ENCODE data around the gene ALDH7A1.
A peak's percentile ranks its signal among the peaks of the same experiment; 100 is the strongest.
"Not testable (repeated sequence)": the region's sequence is repeated elsewhere in the genome, so short reads cannot be mapped to it uniquely, and the experiment has no call there.

ALDH7A1 gene

DNA sequence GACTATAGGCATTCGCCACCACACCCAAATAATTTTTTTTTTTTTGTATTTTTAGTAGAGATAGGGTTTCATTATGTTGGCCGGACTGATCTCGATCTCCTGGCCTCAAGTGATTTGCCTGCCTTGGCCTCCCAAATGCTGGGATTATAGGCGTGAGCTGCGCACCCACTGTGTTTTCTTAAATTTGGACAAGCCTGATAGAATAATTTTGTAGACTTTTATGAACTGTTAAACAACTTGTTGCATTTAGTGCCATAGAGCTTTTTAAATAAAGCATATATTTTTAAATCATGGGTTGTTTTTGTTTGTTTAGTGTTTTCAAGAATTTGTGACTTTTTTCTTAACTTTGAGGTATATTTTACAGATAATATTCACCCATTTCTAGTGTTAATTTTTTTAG, 10.5 kb upstream of the ALDH7A1 start:
- no peak for TF ChIP-seq GATA1 (IDR thresholded peaks at IDR 0.05; ENCODE audit: low read depth, low read length)
- no peak for TF ChIP-seq POLR2A (IDR thresholded peaks at IDR 0.05; ENCODE audit: low read length)
- DNase-seq: no peak

DNA sequence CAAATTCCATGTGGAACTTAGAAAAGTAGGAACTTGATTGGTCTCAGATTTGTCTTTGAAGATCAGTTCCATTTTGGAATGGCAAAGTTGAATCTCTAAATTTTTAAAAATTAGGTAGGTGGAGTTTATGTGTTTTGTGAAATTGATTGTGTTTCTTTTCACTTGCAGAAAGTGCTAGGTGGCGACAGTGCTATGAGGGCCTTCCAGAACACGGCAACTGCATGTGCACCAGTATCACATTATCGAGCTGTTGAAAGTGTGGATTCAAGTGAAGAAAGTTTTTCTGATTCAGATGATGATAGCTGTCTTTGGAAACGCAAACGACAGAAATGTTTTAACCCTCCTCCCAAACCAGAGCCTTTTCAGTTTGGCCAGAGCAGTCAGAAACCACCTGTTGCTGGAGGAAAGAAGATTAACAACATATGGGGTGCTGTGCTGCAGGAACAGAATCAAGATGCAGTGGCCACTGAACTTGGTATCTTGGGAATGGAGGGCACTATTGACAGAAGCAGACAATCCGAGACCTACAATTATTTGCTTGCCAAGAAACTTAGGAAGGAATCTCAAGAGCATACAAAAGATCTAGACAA, 8.5 kb upstream of the ALDH7A1 start:
- TF ChIP-seq POLR2A (IDR thresholded peaks at IDR 0.05; ENCODE audit: low read length) (no peak), GATA1 (IDR thresholded peaks at IDR 0.05; ENCODE audit: low read depth, low read length) (no peak)

DNA sequence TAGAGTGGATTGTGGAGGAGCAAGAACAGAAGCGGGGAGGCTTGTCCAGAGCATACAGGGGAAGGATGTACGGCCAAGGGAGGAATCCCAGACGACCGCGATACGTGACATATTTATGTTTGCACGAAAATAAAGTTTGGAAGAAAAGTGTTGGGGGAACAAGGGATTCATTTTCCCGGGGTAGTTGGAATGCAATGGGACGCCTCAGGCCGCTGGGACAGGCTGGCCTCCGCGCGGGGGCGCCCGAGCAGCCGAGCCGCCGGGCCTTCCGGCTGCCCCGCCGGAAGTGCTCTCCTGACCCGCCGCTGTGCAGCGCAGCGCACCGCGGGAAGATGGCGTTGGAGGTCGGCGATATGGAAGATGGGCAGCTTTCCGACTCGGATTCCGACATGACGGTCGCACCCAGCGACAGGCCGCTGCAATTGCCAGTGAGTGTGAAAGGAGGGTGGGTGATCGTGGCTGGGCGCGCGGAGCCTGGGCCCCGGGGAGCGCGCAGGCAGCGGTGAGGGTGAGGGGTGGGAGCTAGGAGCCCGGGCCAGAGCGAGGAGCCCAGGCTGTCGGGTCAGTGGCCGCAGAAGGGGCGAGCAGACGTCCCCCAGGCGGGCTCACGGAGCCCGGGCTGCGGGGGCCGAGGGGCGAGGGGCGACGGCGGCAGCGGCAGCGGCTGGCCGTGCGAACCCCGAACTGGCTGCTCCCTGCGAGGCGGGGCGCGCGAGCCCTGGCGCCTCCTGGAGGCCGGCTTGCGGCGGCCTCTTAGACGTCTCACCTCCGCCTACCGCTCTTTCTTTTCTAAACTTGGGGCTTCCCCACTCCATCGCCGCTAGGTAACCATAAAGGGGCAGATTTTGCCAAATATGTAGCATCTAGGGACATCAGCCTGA, 5.9 kb upstream of the ALDH7A1 start, which contains the start of gene PHAX:
PHAX (plus strand) TSS at position 317 of the 881 bp plus-strand sequence; CDS start at position 333, 16 bp downstream.
- TF ChIP-seq GATA1 (IDR thresholded peaks at IDR 0.05; ENCODE audit: low read depth, low read length): no peak
- TF ChIP-seq POLR2A (IDR thresholded peaks at IDR 0.05; ENCODE audit: low read length): peak; percentile 57
- DNase-seq: peak; percentile 86 to 89

More for the DNA sequence above, 8.5 kb upstream of the ALDH7A1 start:
- DNase-seq: no peak

DNA sequence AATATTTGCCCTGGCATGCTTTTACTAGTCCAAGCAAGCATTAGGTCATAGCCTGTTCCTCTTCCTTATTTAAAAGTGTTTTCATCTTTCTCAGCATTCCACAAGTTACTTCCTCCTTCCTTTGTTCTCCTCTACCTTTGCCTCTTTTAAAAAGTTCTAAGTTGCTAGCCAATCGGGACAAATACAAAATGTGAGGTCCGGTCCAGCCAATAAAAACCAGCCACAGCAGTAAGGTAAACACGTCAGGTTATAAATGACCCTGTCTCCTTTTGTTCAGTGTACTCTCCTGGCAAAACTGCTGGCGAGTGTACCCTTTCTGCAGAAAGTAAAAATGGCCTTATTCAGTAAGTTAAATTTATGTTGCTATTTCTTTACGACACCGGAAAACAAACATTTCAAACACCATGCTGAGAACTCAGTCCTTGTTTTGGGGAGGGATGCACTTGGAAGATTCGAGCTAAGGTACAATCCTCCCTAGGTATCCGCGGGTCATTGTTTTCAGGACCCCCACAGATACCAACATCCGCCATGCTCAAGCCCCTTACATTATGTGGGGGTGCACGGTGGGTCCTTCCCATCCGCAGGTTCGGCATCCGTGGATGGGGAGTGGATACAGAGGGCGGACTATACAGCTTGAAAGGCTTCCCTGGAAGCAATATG, 5.1 kb upstream of the ALDH7A1 start:
- not testable (repeated sequence) for DNase-seq

DNA sequence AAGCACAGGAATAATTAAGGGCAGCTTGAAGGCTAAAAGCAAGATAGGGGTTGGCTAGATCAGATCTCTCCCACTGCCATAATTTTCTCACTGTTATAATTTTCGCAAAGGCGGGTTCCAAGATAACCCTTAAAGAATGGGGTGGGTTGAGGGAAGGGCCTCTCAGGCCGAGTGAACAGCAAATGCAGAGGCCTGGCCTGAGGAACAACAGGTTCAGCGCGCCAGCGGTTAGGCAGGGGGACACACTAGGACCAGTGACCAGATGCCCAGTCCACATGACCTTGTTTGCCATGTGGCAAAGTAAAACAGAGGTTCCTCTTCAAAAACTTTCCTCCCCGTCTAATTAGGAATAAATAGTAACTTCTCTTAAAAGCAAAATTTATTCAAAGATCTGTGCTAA, 4.5 kb upstream of the ALDH7A1 start:
- no peak for TF ChIP-seq GATA1 (IDR thresholded peaks at IDR 0.05; ENCODE audit: low read depth, low read length)
- DNase-seq: no peak

DNA sequence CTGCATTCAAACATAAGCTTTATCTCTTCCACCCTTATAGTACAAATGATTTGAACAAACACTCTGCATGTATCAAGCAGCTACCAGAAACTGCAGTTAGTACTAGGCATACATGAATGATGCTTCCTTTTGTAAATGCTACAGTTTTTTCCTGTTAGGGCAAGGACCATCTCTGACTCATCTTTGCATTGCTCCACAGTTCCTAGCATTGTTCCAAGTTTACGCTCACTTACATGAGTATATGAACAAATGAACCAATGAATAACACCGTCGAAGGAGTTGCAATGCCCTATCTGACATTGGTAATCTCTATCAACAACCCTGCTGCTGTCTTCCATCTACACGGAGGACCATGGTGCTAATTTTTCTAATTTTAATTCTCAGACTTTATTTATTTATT, 2.1 kb upstream of the ALDH7A1 start:
- no peak for TF ChIP-seq POLR2A (IDR thresholded peaks at IDR 0.05; ENCODE audit: low read length)
- no peak for TF ChIP-seq GATA1 (IDR thresholded peaks at IDR 0.05; ENCODE audit: low read depth, low read length)
- DNase-seq: no peak

DNA sequence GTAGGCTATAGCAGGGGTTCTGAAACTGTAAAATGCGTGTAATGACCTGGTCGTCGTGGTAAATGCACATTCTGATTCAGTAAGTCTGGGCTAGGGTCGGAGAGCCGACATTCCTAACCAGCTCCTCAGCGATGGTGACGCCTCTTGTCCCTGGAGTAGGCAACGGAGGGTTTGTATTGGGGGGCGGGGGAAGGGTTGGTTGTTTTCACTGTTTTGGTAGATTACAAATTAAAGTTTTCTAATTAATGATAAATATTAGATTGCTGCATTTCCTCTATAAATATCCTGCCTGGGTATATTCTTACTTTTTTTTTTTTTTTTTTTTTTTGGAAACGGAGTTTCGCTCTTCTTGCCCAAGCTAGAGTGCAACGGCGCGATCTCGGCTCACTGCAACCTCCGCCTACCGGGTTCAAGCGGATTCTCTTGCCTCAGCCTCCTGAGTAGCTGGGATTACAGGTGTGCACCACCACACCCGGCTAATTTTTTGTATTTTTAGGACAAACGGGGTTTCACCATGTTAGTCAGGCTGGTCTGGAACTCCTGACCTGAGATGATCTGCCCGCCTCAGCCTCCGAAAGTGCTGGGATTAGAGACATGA, 566 bp upstream of the ALDH7A1 start:
- TF ChIP-seq GATA1 (IDR thresholded peaks at IDR 0.05; ENCODE audit: low read depth, low read length) (no peak), POLR2A (IDR thresholded peaks at IDR 0.05; ENCODE audit: low read length) (no peak)
- DNase-seq: no peak

DNA sequence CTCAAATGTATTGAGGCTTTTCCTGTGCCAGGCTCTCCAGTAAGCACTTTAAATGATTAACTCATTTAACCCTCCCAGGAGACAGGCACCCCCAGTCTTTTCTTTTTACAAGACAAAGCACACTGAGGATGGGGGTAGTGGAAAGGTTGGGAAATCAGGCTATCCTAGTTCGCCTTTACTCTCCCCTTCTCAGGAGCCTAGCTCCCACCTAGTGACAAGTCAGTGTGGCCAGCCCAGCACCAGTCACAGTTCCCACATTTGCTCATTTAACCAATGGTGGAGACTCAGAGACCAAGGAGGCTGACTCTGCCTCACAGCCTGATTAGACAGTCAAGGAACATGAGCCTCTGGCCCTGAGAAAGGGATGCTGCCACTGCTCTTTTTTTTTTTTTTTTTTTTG, 3.5 kb downstream of the ALDH7A1 start:
- DNase-seq: no peak
- TF ChIP-seq POLR2A (IDR thresholded peaks at IDR 0.05; ENCODE audit: low read length) (no peak), GATA1 (IDR thresholded peaks at IDR 0.05; ENCODE audit: low read depth, low read length) (no peak)

DNA sequence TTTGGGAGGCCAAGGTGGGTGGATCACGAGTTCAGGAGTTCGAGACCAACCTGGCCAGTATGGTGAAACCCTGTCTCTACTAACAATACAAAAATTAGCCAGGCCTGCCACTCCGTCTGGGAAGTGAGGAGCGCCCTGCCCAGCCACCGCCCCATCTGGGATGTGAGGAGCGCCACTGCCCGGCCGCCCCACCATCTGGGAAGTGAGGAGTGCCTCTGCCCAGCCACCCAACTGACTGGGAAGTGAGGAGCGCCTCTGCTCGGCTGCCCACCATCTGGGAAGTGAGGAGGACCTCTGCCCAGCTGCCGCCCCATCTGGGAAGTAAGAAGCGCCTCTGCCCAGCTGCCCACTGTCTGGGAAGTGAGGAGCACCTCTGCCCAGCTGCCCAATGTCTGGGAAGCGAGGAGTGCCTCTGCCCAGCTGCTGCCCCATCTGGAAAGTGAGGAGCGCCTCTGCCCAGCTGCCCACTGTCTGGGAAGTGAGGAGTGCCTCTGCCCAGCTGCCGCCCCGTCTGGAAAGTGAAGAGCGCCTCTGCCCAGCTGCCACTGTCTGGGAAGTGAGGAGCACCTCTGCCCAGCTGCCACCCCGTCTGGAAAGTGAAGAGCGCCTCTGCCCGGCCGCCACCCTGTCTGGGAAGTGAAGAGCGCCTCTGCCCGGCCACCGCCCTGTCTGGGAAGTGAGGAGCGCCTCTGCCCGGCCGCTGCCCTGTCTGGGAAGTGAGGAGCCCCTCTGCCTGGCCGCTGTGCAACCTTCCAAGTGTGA, 5.3 kb downstream of the ALDH7A1 start:
- no peak for DNase-seq

DNA sequence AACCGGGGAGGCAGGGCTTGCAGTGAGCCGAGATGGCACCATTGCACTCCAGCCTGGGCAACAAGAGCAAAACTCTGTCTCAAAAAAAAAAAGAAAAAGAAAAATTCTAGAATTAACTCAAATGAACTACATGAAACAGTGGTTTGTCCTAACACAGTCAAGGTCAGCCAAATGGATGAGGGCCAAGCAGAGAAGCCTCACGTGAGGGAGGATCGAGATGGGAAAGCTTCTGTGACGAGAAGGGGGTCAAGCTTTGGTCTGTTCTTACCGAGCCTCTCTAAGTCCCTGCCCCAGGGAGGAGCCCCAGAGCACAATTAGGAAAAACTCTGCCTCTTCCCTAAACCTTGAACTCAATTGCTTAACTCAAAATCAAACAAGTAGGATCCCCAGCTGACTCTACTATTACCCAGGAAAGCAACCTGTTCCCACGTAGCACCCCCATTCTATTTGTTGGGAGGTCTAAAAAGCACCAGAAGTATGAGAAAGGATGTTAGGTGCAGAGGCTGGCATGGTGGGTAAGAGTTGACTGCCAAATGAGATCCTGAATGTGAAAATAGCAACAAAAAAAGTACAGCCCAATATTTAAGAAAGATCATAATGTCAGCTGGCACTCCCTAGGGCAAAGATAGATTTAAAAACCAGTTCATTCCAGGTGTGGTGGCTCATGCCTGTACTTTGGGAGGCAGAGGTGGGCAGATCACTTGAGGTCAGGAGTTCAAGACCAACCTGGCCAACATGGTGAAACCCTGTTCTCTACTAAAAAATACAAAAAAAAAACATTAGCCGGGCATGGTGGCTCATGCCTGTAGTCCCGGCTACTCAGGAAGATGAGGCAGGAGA, 7.2 kb downstream of the ALDH7A1 start:
- DNase-seq: no peak

More for the DNA sequence above, 5.3 kb downstream of the ALDH7A1 start:
- TF ChIP-seq GATA1 (IDR thresholded peaks at IDR 0.05; ENCODE audit: low read depth, low read length): no peak
- no peak for TF ChIP-seq POLR2A (IDR thresholded peaks at IDR 0.05; ENCODE audit: low read length)

DNA sequence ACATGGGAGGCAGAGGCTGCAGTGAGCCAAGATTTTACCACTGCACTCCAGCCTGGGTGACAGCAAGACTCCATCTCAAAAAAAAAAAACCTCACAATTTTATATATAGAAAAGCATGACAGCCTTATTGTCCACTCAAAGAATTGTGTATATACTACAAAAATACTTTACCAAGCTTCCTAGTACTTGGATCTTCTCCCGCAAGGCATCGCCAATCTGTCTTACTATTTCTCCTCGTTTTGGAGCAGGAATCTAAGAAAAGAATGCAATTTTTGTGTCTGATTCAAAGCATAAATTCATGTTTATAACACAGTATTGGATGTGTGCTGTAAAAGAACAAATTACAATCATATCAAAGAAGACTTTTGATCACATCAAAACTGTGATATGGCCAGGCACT, 11.3 kb downstream of the ALDH7A1 start:
- no peak for DNase-seq

More for the DNA sequence above, 7.2 kb downstream of the ALDH7A1 start:
- no peak for TF ChIP-seq GATA1 (IDR thresholded peaks at IDR 0.05; ENCODE audit: low read depth, low read length)
- TF ChIP-seq POLR2A (IDR thresholded peaks at IDR 0.05; ENCODE audit: low read length): no peak

DNA sequence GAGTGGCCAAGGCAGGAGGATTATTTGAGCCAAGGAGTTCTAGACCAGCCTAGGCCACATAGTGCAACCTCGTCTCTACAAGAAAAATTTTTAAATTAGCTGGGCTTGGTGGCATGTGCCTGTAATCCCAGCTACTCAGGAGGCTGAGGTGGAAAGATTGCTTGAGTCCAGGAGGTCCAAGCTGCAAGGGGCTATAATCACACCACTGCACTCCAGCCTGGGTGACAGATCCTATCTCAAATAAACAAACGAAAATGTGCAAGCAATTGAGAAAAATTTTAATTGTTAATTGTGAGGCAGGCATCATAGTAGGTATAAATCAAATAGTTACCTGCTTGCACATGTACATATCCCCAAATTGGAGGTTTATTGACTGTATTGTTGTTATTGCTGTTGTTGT, 15.3 kb downstream of the ALDH7A1 start:
- no peak for TF ChIP-seq GATA1 (IDR thresholded peaks at IDR 0.05; ENCODE audit: low read depth, low read length)
- no peak for TF ChIP-seq POLR2A (IDR thresholded peaks at IDR 0.05; ENCODE audit: low read length)

More for the DNA sequence above, 11.3 kb downstream of the ALDH7A1 start:
- TF ChIP-seq POLR2A (IDR thresholded peaks at IDR 0.05; ENCODE audit: low read length): no peak
- no peak for TF ChIP-seq GATA1 (IDR thresholded peaks at IDR 0.05; ENCODE audit: low read depth, low read length)

More for the DNA sequence above, 15.3 kb downstream of the ALDH7A1 start:
- no peak for DNase-seq

Measured in erythroblast (primary cell).